Panc1 (cell line): ENCODE measurements around the gene MAP1S.

Experiments
- TCF7L2 ChIP-seq: IDR thresholded peaks from 2 replicates; pipeline ENCODE4 v1.6.1; 2011; ENCODE audit warnings: mild to moderate bottlenecking, low read depth, low read length, inconsistent platforms
- TF ChIP-seq, protein P1 (sequence below): fragments of 450-650 bp; IDR thresholded peaks from 2 replicates; pipeline ENCODE4 v1.5.1; 2017; ENCODE audit warnings: mild to moderate bottlenecking
- TF ChIP-seq, protein P2 (sequence below), 2 experiments: IDR thresholded peaks; 2 replicates each; pipeline ENCODE4 v1.6.1; 2011 to 2012; ENCODE audit warnings: low read depth in 2 of 2, control low read depth in 1 of 2, low read length in 1 of 2, mild to moderate bottlenecking in 1 of 2, moderate library complexity in 1 of 2; ENCODE audit not compliant: insufficient read depth in 1 of 2

DNA sequence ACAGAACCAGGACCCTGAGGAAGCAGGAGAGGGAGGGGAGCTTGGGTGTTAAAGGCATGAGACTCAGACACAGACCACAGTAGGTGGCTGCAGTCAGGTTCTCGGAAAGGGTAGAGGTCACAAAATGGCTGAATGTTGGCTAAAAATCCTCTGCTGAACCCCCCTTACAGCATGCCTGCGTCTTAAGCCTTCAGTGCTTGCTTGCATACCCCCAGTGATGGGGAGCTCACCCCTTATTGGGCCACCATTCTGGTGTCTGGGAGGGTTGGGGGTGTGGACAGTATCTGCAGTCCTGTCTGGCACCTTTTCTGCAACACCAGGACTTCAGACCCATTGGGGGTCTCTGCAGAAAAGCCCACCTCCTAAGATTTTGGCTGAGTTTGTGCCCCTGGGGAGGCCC is 61.5 kb downstream of the MAP1S start:
- TF ChIP-seq, protein P1, sequence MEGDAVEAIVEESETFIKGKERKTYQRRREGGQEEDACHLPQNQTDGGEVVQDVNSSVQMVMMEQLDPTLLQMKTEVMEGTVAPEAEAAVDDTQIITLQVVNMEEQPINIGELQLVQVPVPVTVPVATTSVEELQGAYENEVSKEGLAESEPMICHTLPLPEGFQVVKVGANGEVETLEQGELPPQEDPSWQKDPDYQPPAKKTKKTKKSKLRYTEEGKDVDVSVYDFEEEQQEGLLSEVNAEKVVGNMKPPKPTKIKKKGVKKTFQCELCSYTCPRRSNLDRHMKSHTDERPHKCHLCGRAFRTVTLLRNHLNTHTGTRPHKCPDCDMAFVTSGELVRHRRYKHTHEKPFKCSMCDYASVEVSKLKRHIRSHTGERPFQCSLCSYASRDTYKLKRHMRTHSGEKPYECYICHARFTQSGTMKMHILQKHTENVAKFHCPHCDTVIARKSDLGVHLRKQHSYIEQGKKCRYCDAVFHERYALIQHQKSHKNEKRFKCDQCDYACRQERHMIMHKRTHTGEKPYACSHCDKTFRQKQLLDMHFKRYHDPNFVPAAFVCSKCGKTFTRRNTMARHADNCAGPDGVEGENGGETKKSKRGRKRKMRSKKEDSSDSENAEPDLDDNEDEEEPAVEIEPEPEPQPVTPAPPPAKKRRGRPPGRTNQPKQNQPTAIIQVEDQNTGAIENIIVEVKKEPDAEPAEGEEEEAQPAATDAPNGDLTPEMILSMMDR, result no peak
- TF ChIP-seq TCF7L2, result no peak
- TF ChIP-seq, protein P2, sequence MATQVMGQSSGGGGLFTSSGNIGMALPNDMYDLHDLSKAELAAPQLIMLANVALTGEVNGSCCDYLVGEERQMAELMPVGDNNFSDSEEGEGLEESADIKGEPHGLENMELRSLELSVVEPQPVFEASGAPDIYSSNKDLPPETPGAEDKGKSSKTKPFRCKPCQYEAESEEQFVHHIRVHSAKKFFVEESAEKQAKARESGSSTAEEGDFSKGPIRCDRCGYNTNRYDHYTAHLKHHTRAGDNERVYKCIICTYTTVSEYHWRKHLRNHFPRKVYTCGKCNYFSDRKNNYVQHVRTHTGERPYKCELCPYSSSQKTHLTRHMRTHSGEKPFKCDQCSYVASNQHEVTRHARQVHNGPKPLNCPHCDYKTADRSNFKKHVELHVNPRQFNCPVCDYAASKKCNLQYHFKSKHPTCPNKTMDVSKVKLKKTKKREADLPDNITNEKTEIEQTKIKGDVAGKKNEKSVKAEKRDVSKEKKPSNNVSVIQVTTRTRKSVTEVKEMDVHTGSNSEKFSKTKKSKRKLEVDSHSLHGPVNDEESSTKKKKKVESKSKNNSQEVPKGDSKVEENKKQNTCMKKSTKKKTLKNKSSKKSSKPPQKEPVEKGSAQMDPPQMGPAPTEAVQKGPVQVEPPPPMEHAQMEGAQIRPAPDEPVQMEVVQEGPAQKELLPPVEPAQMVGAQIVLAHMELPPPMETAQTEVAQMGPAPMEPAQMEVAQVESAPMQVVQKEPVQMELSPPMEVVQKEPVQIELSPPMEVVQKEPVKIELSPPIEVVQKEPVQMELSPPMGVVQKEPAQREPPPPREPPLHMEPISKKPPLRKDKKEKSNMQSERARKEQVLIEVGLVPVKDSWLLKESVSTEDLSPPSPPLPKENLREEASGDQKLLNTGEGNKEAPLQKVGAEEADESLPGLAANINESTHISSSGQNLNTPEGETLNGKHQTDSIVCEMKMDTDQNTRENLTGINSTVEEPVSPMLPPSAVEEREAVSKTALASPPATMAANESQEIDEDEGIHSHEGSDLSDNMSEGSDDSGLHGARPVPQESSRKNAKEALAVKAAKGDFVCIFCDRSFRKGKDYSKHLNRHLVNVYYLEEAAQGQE (IDR thresholded peaks at IDR 0.05; ENCODE audit: insufficient read depth in 1 of 2, low read depth in 2 of 2, low read length in 1 of 2), result no peak
